Left ventricle myocardium inferior (tissue), 1 donor: ENCODE measurements around the gene BHLHE23. TPM values are rescaled to one million over a fixed set of nuclear protein-coding genes. Genes with fewer than 3 reads are reported as not detected.

Experiments
- DNase-seq: peaks from one replicate; pipeline ENCODE4 v3.0.0-alpha.2; 2020
- H3K27ac ChIP-seq: fragments of 200-600 bp; replicated peaks from 2 replicates; pipeline ENCODE4 v1.8.0; 2021
- H3K27me3 ChIP-seq: fragments of 200-600 bp; 2 replicates; pipeline ENCODE4 v1.8.0; 2021; ENCODE audit warnings: low read depth
- H3K36me3 ChIP-seq: fragments of 200-600 bp; 2 replicates; pipeline ENCODE4 v1.8.0; 2021
- H3K4me1 ChIP-seq: fragments of 200-600 bp; 2 replicates; pipeline ENCODE4 v1.8.0; 2021
- H3K4me3 ChIP-seq: fragments of 200-600 bp; 2 replicates; pipeline ENCODE4 v1.8.0; 2021; ENCODE audit warnings: mild to moderate bottlenecking, moderate library complexity
- H3K9me3 ChIP-seq: fragments of 200-600 bp; replicated peaks from 2 replicates; pipeline ENCODE4 v1.8.0; 2021
- intact Hi-C: fragments of 100-400 bp; cut with micrococcal nuclease; formaldehyde crosslinking; loops from one replicate; pipeline ENCODE4 v1.11.0; 2022
- total RNA-seq: library from RNA; stranded (reverse); fragmentation: NEBNext Ultra II Directional; extraction: Animal tissue kit (Norgen Biotek cat#: 25700); gene quantifications from one replicate; pipeline ENCODE4 v1.2.1, GENCODE V29; 2021
- TF ChIP-seq, protein P1 (sequence below): fragments of 200-600 bp; IDR thresholded peaks from 2 replicates; pipeline ENCODE4 v1.8.0; 2021; ENCODE audit warnings: antibody characterized with exemption, mild to moderate bottlenecking, borderline replicate concordance
- donor health status: DM: no; HTN: yes; CAD: no; lungs with severe emphysema.

Gene BHLHE23
- total RNA-seq, 1 donor from 2014 or later, result not detected

DNA sequence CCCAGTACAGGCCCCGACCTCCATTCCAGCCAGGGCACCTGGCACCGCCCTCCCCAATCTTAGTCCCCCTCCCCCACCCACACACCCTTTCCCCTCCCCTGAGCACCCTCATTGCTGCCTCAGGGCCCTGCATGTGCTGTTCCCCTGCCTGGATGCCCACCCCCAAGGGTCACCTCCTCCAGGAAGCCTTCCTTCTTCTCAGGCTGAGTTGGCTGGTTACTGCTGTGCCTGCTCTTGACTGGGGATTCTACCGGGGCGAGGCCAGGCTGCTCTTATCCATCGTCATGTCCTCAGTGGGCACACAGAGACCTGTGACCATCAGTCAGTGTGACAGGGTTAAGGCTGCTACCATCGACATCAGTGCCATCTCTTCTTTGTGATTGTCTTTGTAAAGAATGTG lies 23.6 kb downstream of the BHLHE23 start:
- Histone ChIP-seq H3K4me1 (no peaks in the 10 kb centered on the region), H3K27me3 (peaks cover 97% of the 10 kb centered on the region), H3K27ac (no peak overlapping the region), H3K9me3 (no peaks in the 10 kb centered on the region), H3K4me3 (no peak overlapping the region), H3K36me3 (no peaks in the 10 kb centered on the region)
- TF ChIP-seq, protein P1, sequence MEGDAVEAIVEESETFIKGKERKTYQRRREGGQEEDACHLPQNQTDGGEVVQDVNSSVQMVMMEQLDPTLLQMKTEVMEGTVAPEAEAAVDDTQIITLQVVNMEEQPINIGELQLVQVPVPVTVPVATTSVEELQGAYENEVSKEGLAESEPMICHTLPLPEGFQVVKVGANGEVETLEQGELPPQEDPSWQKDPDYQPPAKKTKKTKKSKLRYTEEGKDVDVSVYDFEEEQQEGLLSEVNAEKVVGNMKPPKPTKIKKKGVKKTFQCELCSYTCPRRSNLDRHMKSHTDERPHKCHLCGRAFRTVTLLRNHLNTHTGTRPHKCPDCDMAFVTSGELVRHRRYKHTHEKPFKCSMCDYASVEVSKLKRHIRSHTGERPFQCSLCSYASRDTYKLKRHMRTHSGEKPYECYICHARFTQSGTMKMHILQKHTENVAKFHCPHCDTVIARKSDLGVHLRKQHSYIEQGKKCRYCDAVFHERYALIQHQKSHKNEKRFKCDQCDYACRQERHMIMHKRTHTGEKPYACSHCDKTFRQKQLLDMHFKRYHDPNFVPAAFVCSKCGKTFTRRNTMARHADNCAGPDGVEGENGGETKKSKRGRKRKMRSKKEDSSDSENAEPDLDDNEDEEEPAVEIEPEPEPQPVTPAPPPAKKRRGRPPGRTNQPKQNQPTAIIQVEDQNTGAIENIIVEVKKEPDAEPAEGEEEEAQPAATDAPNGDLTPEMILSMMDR, result no peak
- intact Hi-C loops, result no loop called here
- DNase-seq, result no peak

DNA sequence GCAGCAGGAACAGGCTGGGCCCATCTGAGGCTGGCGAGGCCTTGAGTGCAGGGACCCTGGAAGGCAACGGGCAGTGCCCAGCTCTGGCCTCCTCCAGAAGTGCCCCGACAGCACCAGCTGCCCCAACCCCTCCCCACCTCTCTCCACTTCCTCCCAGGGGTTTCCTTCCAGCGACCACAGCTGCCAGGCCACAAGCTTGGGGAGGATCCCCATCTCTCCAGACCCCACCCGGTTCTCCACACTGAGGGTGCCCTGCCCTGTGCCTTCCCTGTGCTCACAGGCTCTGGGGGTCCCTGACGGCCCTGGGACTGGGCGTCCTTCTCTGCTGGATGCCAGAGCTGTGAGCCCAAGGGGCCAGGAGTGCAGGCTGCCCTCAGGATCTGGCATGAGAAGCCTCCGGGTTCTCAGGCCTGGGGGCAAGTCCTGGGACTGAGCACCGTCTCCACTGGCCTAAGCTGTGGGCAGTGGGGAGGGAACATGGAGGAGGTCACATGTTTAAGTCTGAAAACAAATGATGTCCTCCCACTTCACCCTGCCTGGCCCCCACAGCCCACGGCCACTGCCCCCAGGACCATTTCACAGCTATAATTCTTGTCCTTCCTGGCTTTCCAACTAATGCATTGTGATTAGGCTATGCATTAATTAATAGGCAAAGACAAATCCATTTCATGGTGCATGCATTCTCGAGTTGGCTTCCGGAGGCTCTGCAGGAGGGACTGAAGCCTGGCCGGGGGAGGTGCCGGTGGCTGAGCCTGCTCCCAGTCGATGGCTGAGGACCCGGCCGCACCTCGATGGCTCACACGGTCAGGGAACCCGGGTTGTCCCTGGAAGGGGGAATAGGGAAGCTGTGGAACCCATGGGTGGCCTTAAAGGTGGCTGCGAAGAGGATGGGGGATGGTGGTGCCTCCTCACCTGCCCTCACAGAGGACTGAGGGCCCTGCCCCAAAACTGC lies 24.4 kb downstream of the BHLHE23 start:
- Histone ChIP-seq H3K27me3 (peaks cover 97% of the 10 kb centered on the region), H3K27ac (no peak overlapping the region)

DNA sequence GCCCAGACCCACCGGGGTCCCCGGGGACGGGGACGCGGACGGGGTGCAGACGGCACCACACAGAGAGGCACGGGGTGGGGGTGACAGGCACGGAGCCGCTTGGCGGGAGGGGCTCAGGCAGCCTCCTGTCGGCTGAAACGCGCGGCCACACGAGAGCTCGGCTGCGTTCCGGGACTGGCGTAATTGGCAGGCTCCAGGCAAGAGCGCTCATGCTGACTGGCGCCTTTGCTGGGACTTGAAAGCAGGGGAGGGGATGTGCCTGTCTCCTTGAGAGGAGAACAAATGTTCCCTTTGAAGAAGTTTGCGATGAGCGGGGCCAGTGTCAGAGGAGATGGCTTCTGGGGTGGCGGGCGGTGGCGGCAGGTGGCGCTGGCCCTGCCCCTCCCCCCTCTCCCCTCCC lies 25.8 kb downstream of the BHLHE23 start:
- TF ChIP-seq, protein P1, result no peak
- DNase-seq, result no peak
- H3K27ac ChIP-seq, result no peak overlapping the region
- intact Hi-C loops, result no loop called here
- H3K4me3 ChIP-seq, result no peak overlapping the region
- H3K36me3 ChIP-seq, result no peaks in the 10 kb centered on the region
- peaks cover 100% of the 10 kb centered on the region for H3K27me3 ChIP-seq
- no peaks in the 10 kb centered on the region for H3K4me1 ChIP-seq
- no peaks in the 10 kb centered on the region for H3K9me3 ChIP-seq

More for the DNA sequence above, 24.4 kb downstream of the BHLHE23 start:
- Histone ChIP-seq H3K9me3 (no peaks in the 10 kb centered on the region), H3K4me1 (no peaks in the 10 kb centered on the region), H3K36me3 (no peaks in the 10 kb centered on the region), H3K4me3 (no peak overlapping the region)
- intact Hi-C loops, result no loop called here
- DNase-seq, result no peak
- TF ChIP-seq, protein P1, result no peak

DNA sequence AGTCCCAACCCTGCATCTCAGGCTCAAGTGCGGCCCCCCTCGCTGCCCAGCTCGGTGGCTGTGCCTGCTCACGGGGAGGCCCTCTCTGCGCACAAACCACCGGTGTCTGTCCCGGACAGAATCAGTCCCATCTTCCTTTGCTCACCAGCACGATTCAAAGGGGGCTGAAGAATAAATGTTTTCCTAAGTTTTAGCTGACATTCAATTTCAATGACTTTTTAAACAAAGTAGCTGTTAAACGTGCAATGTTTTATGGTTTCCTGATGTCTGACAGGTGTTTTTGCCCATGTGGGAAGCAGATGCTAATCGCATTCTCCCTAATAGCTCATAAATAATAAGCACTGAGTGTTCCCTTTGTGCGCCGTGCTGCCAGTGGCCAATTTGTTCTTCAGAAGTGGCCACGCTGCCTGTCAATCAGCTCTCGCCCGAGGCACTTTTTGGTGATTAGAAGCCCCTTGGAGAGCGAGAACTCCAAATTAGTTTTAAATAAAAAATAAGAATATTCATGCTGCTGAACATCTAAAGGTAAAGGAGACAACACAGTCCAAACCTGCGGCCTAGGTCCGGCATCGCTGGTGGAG lies 26.3 kb downstream of the BHLHE23 start:
- no peak for DNase-seq
- no peaks in the 10 kb centered on the region for H3K4me1 ChIP-seq

DNA sequence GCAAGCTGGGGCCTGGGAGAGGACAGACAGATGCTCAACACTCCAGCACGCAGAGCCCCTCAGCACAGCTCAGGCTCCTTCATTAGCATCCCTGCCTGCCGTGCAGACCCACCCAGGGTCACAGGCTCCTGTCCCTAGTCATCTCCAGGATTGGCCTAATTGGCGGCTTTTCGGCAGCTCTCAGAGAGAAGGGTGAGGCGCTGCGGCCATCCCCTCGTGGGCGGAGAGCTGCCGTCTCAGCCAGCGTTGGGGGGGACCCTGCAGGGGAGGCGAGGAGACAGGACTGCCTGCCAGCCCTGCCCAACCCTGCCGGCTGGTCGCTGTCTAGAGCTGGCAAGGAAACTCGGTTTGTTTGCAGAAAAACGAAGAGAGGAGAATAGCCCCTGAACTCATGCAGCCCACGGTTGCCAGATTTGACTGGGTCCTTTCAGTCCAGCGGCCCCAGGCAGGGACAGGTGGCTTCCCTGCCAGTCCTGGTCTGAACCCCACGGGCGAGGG lies 26.8 kb downstream of the BHLHE23 start:
- H3K27me3 ChIP-seq, result peaks cover 100% of the 10 kb centered on the region
- intact Hi-C loops, result no loop called here

More for the DNA sequence above, 26.3 kb downstream of the BHLHE23 start:
- Histone ChIP-seq H3K36me3 (no peaks in the 10 kb centered on the region), H3K9me3 (no peaks in the 10 kb centered on the region), H3K4me3 (no peak overlapping the region), H3K27me3 (peaks cover 100% of the 10 kb centered on the region), H3K27ac (no peak overlapping the region)
- intact Hi-C loops, result no loop called here
- TF ChIP-seq, protein P1, result no peak

More for the DNA sequence above, 26.8 kb downstream of the BHLHE23 start:
- TF ChIP-seq, protein P1, result no peak
- no peak for DNase-seq
- Histone ChIP-seq H3K27ac (no peak overlapping the region), H3K4me3 (no peak overlapping the region), H3K9me3 (no peaks in the 10 kb centered on the region), H3K4me1 (no peaks in the 10 kb centered on the region), H3K36me3 (no peaks in the 10 kb centered on the region)
